OCI-LY1 (cell line): ENCODE measurements around the gene PSME3.

Source experiments
- EZH2 ChIP-seq: fragments of 200-600 bp; sonication (generic), shearing (Covaris generic); IDR thresholded peaks from 2 replicates; pipeline ENCODE4 v1.8.0; 2017; ENCODE audit warnings: borderline replicate concordance, mixed run types, mild to moderate bottlenecking, antibody characterized with exemption, low read length, moderate library complexity, mixed read lengths
- TF ChIP-seq, protein P1 (sequence below): fragments of 200-600 bp; sonication (generic), shearing (Covaris generic); IDR thresholded peaks from 2 replicates; pipeline ENCODE4 v1.5.1; 2017; ENCODE audit warnings: mild to moderate bottlenecking, antibody characterized with exemption, low read length, moderate library complexity, mixed read lengths

DNA sequence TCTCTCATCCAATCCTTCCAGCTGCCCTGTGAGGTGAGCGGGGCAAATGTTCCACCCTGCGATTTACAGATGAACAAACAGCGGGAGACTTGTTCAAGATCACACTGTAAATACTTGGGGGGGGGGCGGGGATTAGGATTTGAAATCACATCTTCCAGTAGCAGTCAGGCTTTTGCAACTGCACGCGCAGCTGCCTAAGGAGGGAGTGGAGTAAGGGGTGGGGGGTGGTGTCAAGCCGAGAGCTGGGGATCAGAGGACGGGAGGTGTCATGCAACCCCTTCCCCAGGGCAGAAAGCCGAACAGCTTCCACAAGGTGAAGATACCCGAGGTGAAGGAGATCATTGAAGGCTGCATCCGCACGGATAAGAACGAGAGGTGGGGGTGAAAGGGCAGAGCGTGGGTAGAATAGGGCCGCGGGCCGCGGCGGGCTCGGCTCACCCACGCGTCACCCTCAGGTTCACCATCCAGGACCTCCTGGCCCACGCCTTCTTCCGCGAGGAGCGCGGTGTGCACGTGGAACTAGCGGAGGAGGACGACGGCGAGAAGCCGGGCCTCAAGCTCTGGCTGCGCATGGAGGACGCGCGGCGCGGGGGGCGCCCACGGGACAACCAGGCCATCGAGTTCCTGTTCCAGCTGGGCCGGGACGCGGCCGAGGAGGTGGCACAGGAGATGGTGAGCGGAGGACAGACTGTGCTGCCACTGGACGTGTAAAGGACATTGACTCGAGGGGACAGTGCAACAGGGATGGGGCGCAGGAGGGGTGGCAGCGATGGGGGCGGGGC, 48.2 kb upstream of the PSME3 start:
- TF ChIP-seq, protein P1, sequence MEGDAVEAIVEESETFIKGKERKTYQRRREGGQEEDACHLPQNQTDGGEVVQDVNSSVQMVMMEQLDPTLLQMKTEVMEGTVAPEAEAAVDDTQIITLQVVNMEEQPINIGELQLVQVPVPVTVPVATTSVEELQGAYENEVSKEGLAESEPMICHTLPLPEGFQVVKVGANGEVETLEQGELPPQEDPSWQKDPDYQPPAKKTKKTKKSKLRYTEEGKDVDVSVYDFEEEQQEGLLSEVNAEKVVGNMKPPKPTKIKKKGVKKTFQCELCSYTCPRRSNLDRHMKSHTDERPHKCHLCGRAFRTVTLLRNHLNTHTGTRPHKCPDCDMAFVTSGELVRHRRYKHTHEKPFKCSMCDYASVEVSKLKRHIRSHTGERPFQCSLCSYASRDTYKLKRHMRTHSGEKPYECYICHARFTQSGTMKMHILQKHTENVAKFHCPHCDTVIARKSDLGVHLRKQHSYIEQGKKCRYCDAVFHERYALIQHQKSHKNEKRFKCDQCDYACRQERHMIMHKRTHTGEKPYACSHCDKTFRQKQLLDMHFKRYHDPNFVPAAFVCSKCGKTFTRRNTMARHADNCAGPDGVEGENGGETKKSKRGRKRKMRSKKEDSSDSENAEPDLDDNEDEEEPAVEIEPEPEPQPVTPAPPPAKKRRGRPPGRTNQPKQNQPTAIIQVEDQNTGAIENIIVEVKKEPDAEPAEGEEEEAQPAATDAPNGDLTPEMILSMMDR: no peak
- no peak for TF ChIP-seq EZH2
